ENCODE measurements around the gene EXOC3L2.

The EXOC3L2 gene

GRCh38 chr19:45249261-45250033 lies 4.2 kb upstream of the EXOC3L2 start:
- no peak overlapping the region for H3K27ac ChIP-seq
- TF ChIP-seq ZFX (IDR thresholded peaks at IDR 0.05; ENCODE audit: borderline replicate concordance) (no peak), CTCF (IDR thresholded peaks at IDR 0.05) (no peak)

DNA sequence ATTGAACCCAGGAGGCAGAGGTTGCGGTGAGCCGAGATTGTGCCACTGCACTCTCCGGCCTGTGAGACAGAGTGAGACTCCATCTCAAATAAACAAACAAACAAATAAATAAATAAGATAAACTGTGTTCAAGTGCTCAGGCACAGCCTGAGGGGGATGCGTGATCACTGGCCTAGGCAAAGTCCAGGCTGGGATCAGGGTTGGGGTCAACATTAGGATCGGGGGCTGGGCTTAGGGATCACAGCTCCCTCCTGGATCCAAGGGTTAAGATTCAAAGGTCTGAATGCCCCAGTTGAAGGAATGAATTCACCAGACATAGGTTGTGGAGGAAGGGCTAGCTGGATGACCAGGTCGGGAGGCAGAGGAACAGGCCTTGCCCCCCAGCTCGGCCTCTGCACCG lies 1.9 kb upstream of the EXOC3L2 start:
- no peak overlapping the region for H3K27ac ChIP-seq
- TF ChIP-seq CTCF (IDR thresholded peaks at IDR 0.05), result no peak
- TF ChIP-seq ZFX (IDR thresholded peaks at IDR 0.05; ENCODE audit: borderline replicate concordance), result no peak

DNA sequence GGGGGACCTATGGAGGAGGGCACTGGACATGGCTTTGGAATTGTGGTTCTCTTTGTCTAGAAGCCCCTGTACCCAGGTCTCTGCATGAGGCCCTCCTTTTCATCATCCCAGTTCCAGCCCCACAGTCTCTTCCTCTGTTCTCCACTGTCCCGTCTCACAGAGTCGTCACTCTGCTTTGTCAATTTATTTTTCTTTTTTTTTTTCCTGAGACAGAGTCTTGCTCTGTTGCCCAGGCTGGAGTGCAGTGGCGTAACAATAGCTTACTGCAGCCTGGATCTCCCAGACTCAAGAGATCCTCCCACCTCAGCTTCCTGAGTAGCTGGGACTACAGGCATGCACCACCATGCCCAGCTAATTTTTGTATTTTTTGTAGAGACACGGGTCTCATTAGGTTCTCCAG lies 619 bp upstream of the EXOC3L2 start:
- H3K27ac ChIP-seq, result no peak overlapping the region
- TF ChIP-seq CTCF (IDR thresholded peaks at IDR 0.05) (no peak), ZFX (IDR thresholded peaks at IDR 0.05; ENCODE audit: borderline replicate concordance) (no peak)

GRCh38 chr19:45244133-45244794 lies 943 bp downstream of the EXOC3L2 start:
- TF ChIP-seq CTCF (IDR thresholded peaks at IDR 0.05) (no peak), ZFX (IDR thresholded peaks at IDR 0.05; ENCODE audit: borderline replicate concordance) (no peak)
- no peak overlapping the region for H3K27ac ChIP-seq

- TF ChIP-seq ZFX (IDR thresholded peaks at IDR 0.05; ENCODE audit: borderline replicate concordance), result no peak
- no peak for TF ChIP-seq CTCF (IDR thresholded peaks at IDR 0.05)
- H3K27ac ChIP-seq, result no peak overlapping the region
Observed at GRCh38 chr19:45243144-45243732, 2.0 kb downstream of the EXOC3L2 start.

DNA sequence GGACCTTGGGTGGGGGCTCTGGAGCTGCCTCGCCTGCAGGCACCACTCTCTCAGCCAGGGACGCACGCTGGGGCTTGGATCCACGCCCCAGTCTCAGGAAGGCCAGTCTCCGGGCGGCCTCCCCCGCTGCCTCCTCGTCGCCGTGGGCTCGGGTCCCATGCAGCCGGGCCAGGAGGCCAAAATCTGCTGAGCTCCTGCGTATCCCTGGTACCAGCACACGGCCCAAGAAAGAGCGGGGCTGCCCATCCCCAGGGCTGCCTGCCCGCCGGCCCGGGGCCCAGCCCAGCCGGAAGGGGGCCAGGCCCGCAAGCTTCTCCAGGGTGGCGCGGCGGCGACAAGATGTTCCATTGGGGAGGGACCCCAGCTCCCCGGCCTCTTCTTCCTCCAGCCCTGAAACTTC lies 6.7 kb downstream of the EXOC3L2 start:
- TF ChIP-seq ZFX (IDR thresholded peaks at IDR 0.05; ENCODE audit: borderline replicate concordance), result no peak
- TF ChIP-seq CTCF (IDR thresholded peaks at IDR 0.05), result no peak
- no peak overlapping the region for H3K27ac ChIP-seq

DNA sequence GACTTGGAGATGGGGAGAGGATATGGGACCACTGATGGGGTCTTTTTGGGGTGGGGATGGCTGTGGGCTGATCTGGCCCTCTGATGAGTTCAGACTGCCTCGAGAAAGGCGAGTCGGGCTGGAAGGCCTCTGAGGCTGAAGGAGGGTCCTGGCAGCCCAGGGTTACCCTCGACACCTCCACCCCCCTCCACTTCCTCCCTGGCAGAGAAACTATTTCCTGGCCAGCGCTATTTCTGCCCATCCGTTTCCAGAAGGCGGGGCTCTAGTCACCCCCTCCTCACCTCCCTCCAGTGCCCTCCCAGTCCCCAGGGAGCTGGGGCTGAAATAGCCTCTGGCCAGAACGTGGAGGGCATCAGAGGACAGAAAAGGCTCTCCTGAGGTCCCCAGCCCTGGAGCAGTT lies 9.7 kb downstream of the EXOC3L2 start:
- TF ChIP-seq ZFX (IDR thresholded peaks at IDR 0.05; ENCODE audit: borderline replicate concordance) (no peak), CTCF (IDR thresholded peaks at IDR 0.05) (no peak)
- no peak overlapping the region for H3K27ac ChIP-seq

Data from 22Rv1 (cell line).